ENCODE measurements around the gene PRAC1.

- TF ChIP-seq POLR2A (IDR thresholded peaks at IDR 0.05) (no peak), CTCF (IDR thresholded peaks at IDR 0.05) (peak; percentile 55 to 76 (median 71))
Observed at GRCh38 chr17:48724251-48725003, 2.1 kb upstream of the PRAC1 start.
